MM.1S (cell line): Measurements from ENCODE around the gene ALS2.

Experiments
- DNase-seq: peaks from one replicate; pipeline ENCODE4 v3.0.0-alpha.2; 2015
- H2AFZ ChIP-seq: fragments of 300-600 bp; sonication (generic); 2 replicates; pipeline ENCODE4 v1.6.0; 2016; ENCODE audit warnings: antibody characterized with exemption, low read length
- H3F3A ChIP-seq: fragments of 300-600 bp; sonication (generic); 2 replicates; pipeline ENCODE4 v1.6.1; 2016; ENCODE audit warnings: mild to moderate bottlenecking, antibody characterized with exemption, low read length, moderate library complexity, mixed read lengths; ENCODE audit not compliant: insufficient read depth
- H3K27ac ChIP-seq: fragments of 300-600 bp; sonication (generic); 2 replicates; pipeline ENCODE4 v1.5.1; 2016; ENCODE audit warnings: mild to moderate bottlenecking, low read length
- H3K27me3 ChIP-seq: fragments of 300-600 bp; sonication (generic); replicated peaks from 2 replicates; pipeline ENCODE4 v1.6.0; 2016; ENCODE audit warnings: low read length; ENCODE audit not compliant: insufficient read depth
- H3K36me3 ChIP-seq: fragments of 300-600 bp; sonication (generic); replicated peaks from 2 replicates; pipeline ENCODE4 v1.6.1; 2016; ENCODE audit warnings: mild to moderate bottlenecking, low read length, mixed read lengths; ENCODE audit not compliant: insufficient read depth
- H3K4me1 ChIP-seq: fragments of 300-600 bp; sonication (generic); 2 replicates; pipeline ENCODE4 v1.6.1; 2016; ENCODE audit warnings: low read length, mixed read lengths
- H3K4me2 ChIP-seq: fragments of 300-600 bp; sonication (generic); 2 replicates; pipeline ENCODE4 v1.6.0; 2016; ENCODE audit warnings: low read depth, low read length
- H3K4me3 ChIP-seq: fragments of 300-600 bp; sonication (generic); 2 replicates; pipeline ENCODE4 v1.5.1; 2016; ENCODE audit warnings: low read length, mixed read lengths
- H3K79me2 ChIP-seq: fragments of 300-600 bp; sonication (generic); 2 replicates; pipeline ENCODE4 v1.6.1; 2016; ENCODE audit warnings: mixed run types, low read length, mixed read lengths
- H3K9ac ChIP-seq: fragments of 300-600 bp; sonication (generic); 2 replicates; pipeline ENCODE4 v1.6.1; 2016; ENCODE audit warnings: low read length, mixed read lengths
- H3K9me2 ChIP-seq: fragments of 300-600 bp; sonication (generic); replicated peaks from 2 replicates; pipeline ENCODE4 v1.6.1; 2016; ENCODE audit warnings: mild to moderate bottlenecking, low read length, mixed read lengths; ENCODE audit not compliant: insufficient read depth
- H3K9me3 ChIP-seq: fragments of 300-600 bp; sonication (generic); replicated peaks from 2 replicates; pipeline ENCODE4 v1.6.1; 2016; ENCODE audit warnings: mild to moderate bottlenecking, low read length, mixed read lengths; ENCODE audit not compliant: insufficient read depth
- H4K20me1 ChIP-seq: fragments of 300-600 bp; sonication (generic); 2 replicates; pipeline ENCODE4 v1.6.1; 2016; ENCODE audit warnings: mild to moderate bottlenecking, low read length, moderate library complexity, mixed read lengths; ENCODE audit not compliant: insufficient read depth
- CTCF ChIP-seq: fragments of 300-600 bp; sonication (generic); IDR thresholded peaks from 2 replicates; pipeline ENCODE4 v1.5.1; 2016; ENCODE audit warnings: antibody characterized with exemption, low read length, mixed read lengths
- EZH2 ChIP-seq: fragments of 300-600 bp; sonication (generic); optimal IDR thresholded peaks from 2 replicates; pipeline ENCODE3; 2017; ENCODE audit warnings: low read depth, mild to moderate bottlenecking, antibody characterized with exemption, low read length, mixed read lengths
- EZH2phosphoT487 ChIP-seq: fragments of 300-600 bp; sonication (generic); IDR thresholded peaks from 2 replicates; pipeline ENCODE4 v1.6.1; 2018; ENCODE audit warnings: antibody characterized with exemption, low read length

Gene ALS2

DNA sequence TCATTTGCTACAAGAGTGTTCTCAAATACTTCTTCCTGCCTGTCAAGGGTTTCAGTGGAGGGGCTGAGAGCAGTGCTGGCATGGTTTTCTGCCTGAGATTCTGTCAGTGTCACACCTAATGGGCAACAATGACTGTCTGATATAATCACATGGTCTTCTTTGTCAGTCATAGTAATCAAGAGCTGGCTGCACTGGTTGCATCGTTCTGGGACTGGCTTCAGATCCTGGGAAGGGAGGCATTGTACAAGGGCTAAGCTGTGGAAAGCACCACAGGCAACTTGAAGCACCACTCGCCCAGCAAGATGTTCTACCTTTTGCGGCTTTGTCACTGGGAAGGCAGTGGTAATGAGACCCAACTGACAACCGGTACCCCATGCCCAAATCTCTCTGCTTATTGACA, 19.6 kb downstream of the ALS2 start:
- peak overlapping the region; percentile 18 for H2AFZ ChIP-seq
- no peak for DNase-seq
- H3K4me3 ChIP-seq: no peak overlapping the region
- H4K20me1 ChIP-seq: no peaks in the 10 kb centered on the region
- H3F3A ChIP-seq: peaks cover 42% of the 10 kb centered on the region
- no peaks in the 10 kb centered on the region for H3K9me3 ChIP-seq
- no peak overlapping the region; the same call in 1 of the 2 replicates for H3K9ac ChIP-seq
- H3K27ac ChIP-seq: peak overlapping the region; percentile 84; the same call in 1 of the 2 replicates
- TF ChIP-seq EZH2 (no peak), EZH2phosphoT487 (no peak), CTCF (no peak)
- H3K79me2 ChIP-seq: peaks cover 14% of the 10 kb centered on the region
- no peaks in the 10 kb centered on the region for H3K27me3 ChIP-seq
- peak overlapping the region; percentile 72 for H3K4me2 ChIP-seq
- no peaks in the 10 kb centered on the region for H3K9me2 ChIP-seq
- no peaks in the 10 kb centered on the region for H3K36me3 ChIP-seq
- peaks cover 44% of the 10 kb centered on the region for H3K4me1 ChIP-seq

- Histone ChIP-seq H3K79me2 (peaks cover 14% of the 10 kb centered on the region), H3K9me3 (no peaks in the 10 kb centered on the region), H3K4me1 (peaks cover 44% of the 10 kb centered on the region), H3K9ac (peak overlapping the region; percentile 47; the same call in 1 of the 2 replicates), H3K27ac (peak overlapping the region; percentile 84; the same call in 1 of the 2 replicates), H3K27me3 (no peaks in the 10 kb centered on the region), H4K20me1 (no peaks in the 10 kb centered on the region), H3K9me2 (no peaks in the 10 kb centered on the region), H2AFZ (no peak overlapping the region), H3F3A (peaks cover 42% of the 10 kb centered on the region), H3K4me3 (peak overlapping the region; percentile 1; the same call in 1 of the 2 replicates), H3K4me2 (peak overlapping the region; percentile 72; the same call in 1 of the 2 replicates), H3K36me3 (no peaks in the 10 kb centered on the region)
- DNase-seq: peak; percentile 74
- TF ChIP-seq EZH2phosphoT487: no peak
- TF ChIP-seq EZH2: no peak
- no peak for TF ChIP-seq CTCF
These were observed 21.2 kb downstream of the ALS2 start for GRCh38 chr2:201759567-201759966.

DNA sequence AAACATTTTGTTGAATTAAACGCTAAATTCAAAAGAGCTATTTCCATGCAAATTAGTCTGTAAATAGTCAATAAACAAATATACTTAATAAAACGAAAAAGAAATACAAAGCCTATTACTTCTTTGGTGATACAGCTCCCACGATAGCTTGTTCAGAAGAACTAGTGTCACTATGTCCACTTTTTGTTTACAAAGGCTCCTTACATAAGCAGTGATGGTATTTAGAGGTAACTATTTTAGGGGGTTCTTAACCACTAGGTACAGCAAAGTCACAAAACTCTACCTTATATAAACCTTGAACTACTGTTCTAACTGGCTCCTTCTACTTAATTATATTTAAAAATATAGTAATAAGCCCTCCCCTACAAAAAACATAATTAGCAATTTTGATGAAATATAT, 21.9 kb downstream of the ALS2 start:
- H3K9ac ChIP-seq: no peak overlapping the region
- peak overlapping the region; percentile 84; the same call in 1 of the 2 replicates for H3K27ac ChIP-seq

More for the DNA sequence above, 21.9 kb downstream of the ALS2 start:
- H3K9me3 ChIP-seq: no peaks in the 10 kb centered on the region
- H3K79me2 ChIP-seq: peaks cover 14% of the 10 kb centered on the region
- H3K27me3 ChIP-seq: no peaks in the 10 kb centered on the region
- H3K4me1 ChIP-seq: peaks cover 44% of the 10 kb centered on the region
- no peaks in the 10 kb centered on the region for H4K20me1 ChIP-seq
- no peak overlapping the region for H2AFZ ChIP-seq
- peak overlapping the region; percentile 63 for H3K4me2 ChIP-seq
- peaks cover 42% of the 10 kb centered on the region for H3F3A ChIP-seq
- no peaks in the 10 kb centered on the region for H3K9me2 ChIP-seq
- no peak for DNase-seq
- H3K4me3 ChIP-seq: peak overlapping the region; percentile 18; the same call in 1 of the 2 replicates
- no peaks in the 10 kb centered on the region for H3K36me3 ChIP-seq
- TF ChIP-seq EZH2: no peak
- no peak for TF ChIP-seq CTCF
